ENCODE results near the gene SMAD3.

DNA sequence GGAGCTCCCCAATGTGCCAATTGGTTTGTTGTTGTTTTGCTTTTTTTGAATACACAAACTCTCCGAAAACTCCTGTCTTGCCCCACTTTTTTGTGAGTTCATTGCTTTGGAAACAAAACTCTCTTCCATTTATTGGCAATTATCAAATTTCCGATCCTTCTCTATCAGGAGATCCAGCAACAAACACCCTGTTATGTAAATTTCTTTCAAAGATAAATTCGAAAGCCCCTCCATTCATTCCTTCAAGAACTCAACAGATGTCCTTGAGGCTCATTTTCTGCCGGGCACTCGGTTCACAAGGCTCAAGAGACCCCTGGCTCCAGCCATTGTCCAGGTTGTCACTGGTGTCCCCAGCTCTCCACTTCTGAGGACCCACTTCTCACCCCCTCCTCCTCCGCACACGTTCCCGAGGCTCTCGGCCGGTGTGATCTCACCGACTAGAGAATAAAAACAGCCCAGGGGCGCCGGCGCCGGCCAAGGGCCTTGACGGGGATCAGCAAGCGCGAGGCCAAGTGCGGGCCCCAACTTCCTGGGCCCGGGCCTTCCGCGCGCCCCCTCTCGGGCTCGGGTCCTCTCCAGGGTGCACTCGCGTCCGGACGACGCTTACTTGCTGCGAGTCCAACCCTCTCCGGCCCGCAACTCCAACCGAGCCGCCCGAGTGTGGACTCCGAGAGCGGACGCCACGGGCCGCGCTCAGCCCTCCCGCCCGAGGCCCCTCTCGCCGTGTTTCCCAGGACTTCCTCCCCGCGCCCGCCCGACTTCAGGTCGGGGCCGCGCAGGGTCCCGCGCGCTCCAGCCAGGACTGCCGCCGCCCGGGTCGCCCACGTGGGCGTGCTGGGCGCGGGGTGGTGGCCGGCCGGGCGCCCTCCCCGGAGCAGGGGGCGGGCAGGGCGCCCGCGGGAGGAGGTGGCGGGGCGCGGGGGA is 533 bp upstream of the SMAD3 start:
- TF ChIP-seq EZH2 (IDR thresholded peaks at IDR 0.05; ENCODE audit: borderline replicate concordance, insufficient read depth, low read length, poor library complexity, severe bottlenecking) (no peak), EP300 (conservative IDR thresholded peaks at IDR 0.05; ENCODE audit: poor library complexity, severe bottlenecking) (no peak), POLR2AphosphoS5 (IDR thresholded peaks at IDR 0.05) (no peak), RAD21 (conservative IDR thresholded peaks at IDR 0.05) (no peak), TAF1 (IDR thresholded peaks at IDR 0.05; ENCODE audit: low read depth) (no peak), MXI1 (conservative IDR thresholded peaks at IDR 0.05; ENCODE audit: poor library complexity, severe bottlenecking) (peak; percentile 6), SMC3 (conservative IDR thresholded peaks at IDR 0.05; ENCODE audit: poor library complexity) (no peak)
- TF ChIP-seq, protein P1, sequence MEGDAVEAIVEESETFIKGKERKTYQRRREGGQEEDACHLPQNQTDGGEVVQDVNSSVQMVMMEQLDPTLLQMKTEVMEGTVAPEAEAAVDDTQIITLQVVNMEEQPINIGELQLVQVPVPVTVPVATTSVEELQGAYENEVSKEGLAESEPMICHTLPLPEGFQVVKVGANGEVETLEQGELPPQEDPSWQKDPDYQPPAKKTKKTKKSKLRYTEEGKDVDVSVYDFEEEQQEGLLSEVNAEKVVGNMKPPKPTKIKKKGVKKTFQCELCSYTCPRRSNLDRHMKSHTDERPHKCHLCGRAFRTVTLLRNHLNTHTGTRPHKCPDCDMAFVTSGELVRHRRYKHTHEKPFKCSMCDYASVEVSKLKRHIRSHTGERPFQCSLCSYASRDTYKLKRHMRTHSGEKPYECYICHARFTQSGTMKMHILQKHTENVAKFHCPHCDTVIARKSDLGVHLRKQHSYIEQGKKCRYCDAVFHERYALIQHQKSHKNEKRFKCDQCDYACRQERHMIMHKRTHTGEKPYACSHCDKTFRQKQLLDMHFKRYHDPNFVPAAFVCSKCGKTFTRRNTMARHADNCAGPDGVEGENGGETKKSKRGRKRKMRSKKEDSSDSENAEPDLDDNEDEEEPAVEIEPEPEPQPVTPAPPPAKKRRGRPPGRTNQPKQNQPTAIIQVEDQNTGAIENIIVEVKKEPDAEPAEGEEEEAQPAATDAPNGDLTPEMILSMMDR (IDR thresholded peaks at IDR 0.05; ENCODE audit: poor library complexity, severe bottlenecking), result no peak
- TF ChIP-seq, protein P2, sequence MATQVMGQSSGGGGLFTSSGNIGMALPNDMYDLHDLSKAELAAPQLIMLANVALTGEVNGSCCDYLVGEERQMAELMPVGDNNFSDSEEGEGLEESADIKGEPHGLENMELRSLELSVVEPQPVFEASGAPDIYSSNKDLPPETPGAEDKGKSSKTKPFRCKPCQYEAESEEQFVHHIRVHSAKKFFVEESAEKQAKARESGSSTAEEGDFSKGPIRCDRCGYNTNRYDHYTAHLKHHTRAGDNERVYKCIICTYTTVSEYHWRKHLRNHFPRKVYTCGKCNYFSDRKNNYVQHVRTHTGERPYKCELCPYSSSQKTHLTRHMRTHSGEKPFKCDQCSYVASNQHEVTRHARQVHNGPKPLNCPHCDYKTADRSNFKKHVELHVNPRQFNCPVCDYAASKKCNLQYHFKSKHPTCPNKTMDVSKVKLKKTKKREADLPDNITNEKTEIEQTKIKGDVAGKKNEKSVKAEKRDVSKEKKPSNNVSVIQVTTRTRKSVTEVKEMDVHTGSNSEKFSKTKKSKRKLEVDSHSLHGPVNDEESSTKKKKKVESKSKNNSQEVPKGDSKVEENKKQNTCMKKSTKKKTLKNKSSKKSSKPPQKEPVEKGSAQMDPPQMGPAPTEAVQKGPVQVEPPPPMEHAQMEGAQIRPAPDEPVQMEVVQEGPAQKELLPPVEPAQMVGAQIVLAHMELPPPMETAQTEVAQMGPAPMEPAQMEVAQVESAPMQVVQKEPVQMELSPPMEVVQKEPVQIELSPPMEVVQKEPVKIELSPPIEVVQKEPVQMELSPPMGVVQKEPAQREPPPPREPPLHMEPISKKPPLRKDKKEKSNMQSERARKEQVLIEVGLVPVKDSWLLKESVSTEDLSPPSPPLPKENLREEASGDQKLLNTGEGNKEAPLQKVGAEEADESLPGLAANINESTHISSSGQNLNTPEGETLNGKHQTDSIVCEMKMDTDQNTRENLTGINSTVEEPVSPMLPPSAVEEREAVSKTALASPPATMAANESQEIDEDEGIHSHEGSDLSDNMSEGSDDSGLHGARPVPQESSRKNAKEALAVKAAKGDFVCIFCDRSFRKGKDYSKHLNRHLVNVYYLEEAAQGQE (IDR thresholded peaks at IDR 0.05; ENCODE audit: borderline replicate concordance), result no peak

Measured in neural cell (in vitro differentiated cells).